Liver (tissue), 9 donors: ENCODE data around the gene ANKRD11. TPM values are rescaled to one million over a fixed set of nuclear protein-coding genes. Genes with fewer than 3 reads are reported as not detected.

Experiments
- DNase-seq: peaks from one replicate; pipeline ENCODE4 v3.0.0-alpha.2; 2017; ENCODE audit warnings: low spot score
- H3K27ac ChIP-seq, 2 donors: one replicate each; pipeline ENCODE4 v1.7.0; 2013; ENCODE audit warnings: inconsistent platforms in 2 of 2, low read length in 2 of 2, control low read depth in 1 of 2, low read depth in 1 of 2, mild to moderate bottlenecking in 1 of 2
- H3K27me3 ChIP-seq, 4 donors: one replicate each; pipeline versions ENCODE4 v1.6.1 to v1.7.0; 2013; ENCODE audit warnings: low read length in 3 of 4, inconsistent platforms in 1 of 4, mild to moderate bottlenecking in 1 of 4, moderate library complexity in 1 of 4; ENCODE audit not compliant: control insufficient read depth in 4 of 4, insufficient read depth in 4 of 4
- H3K36me3 ChIP-seq, 4 donors: one replicate each; pipeline versions ENCODE4 v1.6.1 to v1.7.0; 2013; ENCODE audit warnings: low read length in 3 of 4, mild to moderate bottlenecking in 3 of 4, low read depth in 1 of 4, moderate library complexity in 1 of 4; ENCODE audit not compliant: control insufficient read depth in 4 of 4, insufficient read depth in 3 of 4
- H3K4me1 ChIP-seq, 4 donors: one replicate each; pipeline versions ENCODE4 v1.6.1 to v1.7.0; 2013; ENCODE audit warnings: low read length in 3 of 4, mild to moderate bottlenecking in 3 of 4, moderate library complexity in 1 of 4; ENCODE audit not compliant: control insufficient read depth in 4 of 4, insufficient read depth in 4 of 4
- H3K4me3 ChIP-seq, 3 donors: one replicate each; pipeline versions ENCODE4 v1.6.1 to v1.7.0; 2013; ENCODE audit warnings: low read length in 3 of 3, control low read depth in 1 of 3, low read depth in 1 of 3, mild to moderate bottlenecking in 1 of 3
- H3K9ac ChIP-seq, 2 donors: one replicate each; pipeline ENCODE4 v1.7.0; 2013; ENCODE audit warnings: low read length in 2 of 2, mild to moderate bottlenecking in 2 of 2, moderate library complexity in 2 of 2, control low read depth in 1 of 2, low read depth in 1 of 2
- H3K9me3 ChIP-seq, 4 donors: one replicate each; pipeline versions ENCODE4 v1.6.1 to v1.7.0; 2013; ENCODE audit warnings: low read length in 3 of 4; ENCODE audit not compliant: control insufficient read depth in 4 of 4
- ATF3 ChIP-seq: IDR thresholded peaks from 2 replicates; pipeline ENCODE4 v1.6.1; 2016; ENCODE audit warnings: antibody characterized with exemption
- CTCF ChIP-seq: fragments of 150-350 bp; IDR thresholded peaks from 2 replicates; pipeline ENCODE4 v1.5.1; 2017; ENCODE audit warnings: improper control_type of control experiment, low read depth, low read length; ENCODE audit not compliant: missing input control
- EGR1 ChIP-seq, 2 donors: IDR thresholded peaks; 2 replicates each; pipeline ENCODE4 v1.6.1; 2016 to 2018; ENCODE audit warnings: antibody characterized with exemption in 2 of 2, low read depth in 2 of 2
- FOXA1 ChIP-seq: IDR thresholded peaks from 2 replicates; pipeline ENCODE4 v1.6.1; 2016; ENCODE audit warnings: antibody characterized with exemption
- FOXA2 ChIP-seq: IDR thresholded peaks from 2 replicates; pipeline ENCODE4 v1.6.1; 2016; ENCODE audit warnings: antibody characterized with exemption
- GABPA ChIP-seq, 2 donors: IDR thresholded peaks in 1 of 2; conservative IDR thresholded peaks in 1 of 2; 2 replicates each; pipeline ENCODE4 v1.6.1; 2016; ENCODE audit warnings: antibody characterized with exemption in 2 of 2, mild to moderate bottlenecking in 1 of 2, moderate library complexity in 1 of 2
- HNF4A ChIP-seq, 2 donors: conservative IDR thresholded peaks; 2 replicates each; pipeline ENCODE4 v1.6.1; 2016; ENCODE audit warnings: antibody characterized with exemption in 2 of 2, mild to moderate bottlenecking in 2 of 2
- HNF4G ChIP-seq: IDR thresholded peaks from 2 replicates; pipeline ENCODE4 v1.6.1; 2016; ENCODE audit warnings: antibody characterized with exemption
- JUND ChIP-seq, 2 donors: IDR thresholded peaks; 2 replicates each; pipeline ENCODE4 v1.6.1; 2016; ENCODE audit warnings: antibody characterized with exemption in 2 of 2
- MAX ChIP-seq: IDR thresholded peaks from 2 replicates; pipeline ENCODE4 v1.6.1; 2016; ENCODE audit warnings: antibody characterized with exemption
- NR2F2 ChIP-seq: IDR thresholded peaks from 2 replicates; pipeline ENCODE4 v1.6.1; 2016; ENCODE audit warnings: antibody characterized with exemption
- RAD21 ChIP-seq, 2 donors: IDR thresholded peaks; 2 replicates each; pipeline ENCODE4 v1.6.1; 2016; ENCODE audit warnings: antibody characterized with exemption in 2 of 2, mild to moderate bottlenecking in 2 of 2
- REST ChIP-seq: IDR thresholded peaks from 2 replicates; pipeline ENCODE4 v1.6.1; 2016; ENCODE audit warnings: antibody characterized with exemption, mild to moderate bottlenecking
- RXRA ChIP-seq, 2 donors: IDR thresholded peaks; 2 replicates each; pipeline ENCODE4 v1.6.1; 2017 to 2018; ENCODE audit warnings: antibody characterized with exemption in 2 of 2, mild to moderate bottlenecking in 1 of 2
- SP1 ChIP-seq: IDR thresholded peaks from 2 replicates; pipeline ENCODE4 v1.6.1; 2018; ENCODE audit warnings: antibody characterized with exemption, mild to moderate bottlenecking
- TAF1 ChIP-seq: conservative IDR thresholded peaks from 2 replicates; pipeline ENCODE4 v1.6.1; 2016; ENCODE audit warnings: antibody characterized with exemption, mild to moderate bottlenecking
- YY1 ChIP-seq: IDR thresholded peaks from 2 replicates; pipeline ENCODE4 v1.6.1; 2016; ENCODE audit warnings: antibody characterized with exemption, mild to moderate bottlenecking
- ZBTB33 ChIP-seq: IDR thresholded peaks from 2 replicates; pipeline ENCODE4 v1.6.1; 2016; ENCODE audit warnings: antibody characterized with exemption
- WGBS: extraction: QIAGEN DNeasy Blood & Tissue Kit; methylation state at CpG from one replicate; pipeline ENCODE4 v1.1.7; 2013; 5-methylcytosine and 5-hydroxymethylcytosine counted together
- polyA plus RNA-seq, 2 donors: library from polyadenylated mRNA; stranded (reverse) in 1 of 2; unstranded in 1 of 2; fragments of 200-250 nt in 1 of 2; fragments of >200 nt in 1 of 2; fragmentation: Nextera tagmentation in 1 of 2; extraction: Ambion mirVana in 1 of 2; gene quantifications; one replicate each; pipeline versions ENCODE4 v1.2.1 to v1.2.3, GENCODE V29; 2013 to 2015
- total RNA-seq, 2 donors: library from RNA; depleted of rRNA; stranded (reverse); fragments of >200 nt; gene quantifications; one replicate each; pipeline ENCODE4 v1.2.3, GENCODE V29; 2014
- donor health status: healthy.
- donor health status: healthy.
- donor health status: healthy.
- donor health status: healthy.
- donor health status: healthy.

Gene ANKRD11
- total and polyA plus RNA-seq, 4 donors = 16.3 to 55.1 (median 28.0) TPM

GRCh38 chr16:89289428-89290395 lies 200.6 kb downstream of the ANKRD11 start:
- no peaks in the 10 kb centered on the region for H3K4me1 ChIP-seq
- H3K27me3 ChIP-seq = no peaks in the 10 kb centered on the region
- peak in 1 of 2 donors; percentile 26 for TF ChIP-seq HNF4A (conservative IDR thresholded peaks at IDR 0.05)
- TF ChIP-seq CTCF = peak; percentile 73
- TF ChIP-seq RAD21 (IDR thresholded peaks at IDR 0.05) = peak; percentile 80 to 88
- TF ChIP-seq RXRA (IDR thresholded peaks at IDR 0.05) = no peak
- peaks cover 11 to 50% (median 33%) of the 10 kb centered on the region in 4 donors for H3K36me3 ChIP-seq
- WGBS = 73% methylated on average over 25 of the region's 25 CpGs
- DNase-seq = peak; percentile 82
- H3K9ac ChIP-seq = no peak overlapping the region
- H3K27ac ChIP-seq = no peak overlapping the region
- no peaks in the 10 kb centered on the region for H3K9me3 ChIP-seq
- H3K4me3 ChIP-seq = no peak overlapping the region

- Histone ChIP-seq H3K27ac (no peak overlapping the region), H3K9me3 (no peaks in the 10 kb centered on the region), H3K4me3 (no peak overlapping the region), H3K4me1 (no peaks in the 10 kb centered on the region), H3K36me3 (peaks cover 14 to 57% (median 39%) of the 10 kb centered on the region in 4 donors), H3K27me3 (no peaks in the 10 kb centered on the region), H3K9ac (no peak overlapping the region)
- no peak for DNase-seq
- 95% methylated on average over 19 of the region's 19 CpGs for WGBS
- TF ChIP-seq FOXA1 (no peak), SP1 (no peak), JUND (IDR thresholded peaks at IDR 0.05) (no peak), GABPA (IDR thresholded peaks at IDR 0.05 in 1 of 2, conservative IDR thresholded peaks at IDR 0.05 in 1 of 2) (no peak), ZBTB33 (no peak), HNF4G (no peak), REST (no peak), TAF1 (no peak), YY1 (no peak), FOXA2 (no peak), HNF4A (conservative IDR thresholded peaks at IDR 0.05) (no peak), EGR1 (IDR thresholded peaks at IDR 0.05; ENCODE audit: low read depth in 2 of 2) (no peak), ATF3 (no peak), NR2F2 (no peak), RXRA (IDR thresholded peaks at IDR 0.05) (no peak), RAD21 (IDR thresholded peaks at IDR 0.05) (no peak), CTCF (no peak), MAX (no peak)
These were observed 201.4 kb downstream of the ANKRD11 start for GRCh38 chr16:89288966-89289365.
